Stimulated activated CD8-positive, alpha-beta memory T cell treated with anti-CD3 and anti-CD28 coated beads, Interleukin-15, amount 100 ng/mL, for 24 hours (primary cell): ENCODE data around the gene DPP7.

Source experiments
- DNase-seq: peaks from one replicate; pipeline ENCODE4 v3.0.0-alpha.2; 2020; ENCODE audit warnings: low read depth

Gene DPP7

DNA sequence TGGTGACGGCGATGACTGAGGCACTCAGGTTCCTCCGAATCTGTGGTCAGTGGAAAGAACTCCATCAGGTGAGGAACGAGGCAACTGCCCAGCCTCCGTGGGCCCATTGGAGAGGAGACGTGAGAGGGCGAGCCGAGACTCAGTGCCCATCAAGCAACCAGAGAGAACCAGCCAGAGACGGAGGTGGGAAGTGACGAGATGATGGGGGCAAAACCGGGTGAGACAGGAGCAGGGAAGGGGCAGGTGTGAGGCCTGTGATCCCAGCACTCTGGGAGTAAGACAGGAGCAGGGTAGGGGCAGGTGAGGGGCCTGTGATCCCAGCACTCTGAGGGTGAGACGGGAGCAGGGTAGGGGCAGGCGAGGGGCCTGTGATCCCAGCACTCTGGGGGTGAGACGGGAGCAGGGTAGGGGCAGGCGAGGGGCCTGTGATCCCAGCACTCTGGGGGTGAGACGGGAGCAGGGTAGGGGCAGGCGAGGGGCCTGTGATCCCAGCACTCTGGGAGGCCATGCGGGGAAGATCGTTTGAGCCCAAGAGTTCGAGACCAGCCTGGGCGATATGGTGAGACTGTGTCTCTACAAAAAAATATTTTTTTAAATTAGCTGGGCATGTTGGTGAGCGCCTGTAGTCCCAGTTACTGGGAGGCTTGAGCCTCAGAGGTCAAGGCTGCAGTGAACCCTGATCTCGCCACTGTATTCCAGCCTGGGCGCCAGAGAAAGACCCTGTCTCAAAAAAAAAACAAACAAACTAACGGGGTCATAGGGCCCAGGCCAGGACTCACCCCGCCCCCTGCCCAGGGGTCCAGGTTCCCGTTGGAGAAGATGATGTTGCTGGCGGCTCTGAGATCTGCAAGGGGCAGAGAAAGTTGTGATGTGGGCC, 3.4 kb downstream of the DPP7 start:
- no peak for DNase-seq

DNA sequence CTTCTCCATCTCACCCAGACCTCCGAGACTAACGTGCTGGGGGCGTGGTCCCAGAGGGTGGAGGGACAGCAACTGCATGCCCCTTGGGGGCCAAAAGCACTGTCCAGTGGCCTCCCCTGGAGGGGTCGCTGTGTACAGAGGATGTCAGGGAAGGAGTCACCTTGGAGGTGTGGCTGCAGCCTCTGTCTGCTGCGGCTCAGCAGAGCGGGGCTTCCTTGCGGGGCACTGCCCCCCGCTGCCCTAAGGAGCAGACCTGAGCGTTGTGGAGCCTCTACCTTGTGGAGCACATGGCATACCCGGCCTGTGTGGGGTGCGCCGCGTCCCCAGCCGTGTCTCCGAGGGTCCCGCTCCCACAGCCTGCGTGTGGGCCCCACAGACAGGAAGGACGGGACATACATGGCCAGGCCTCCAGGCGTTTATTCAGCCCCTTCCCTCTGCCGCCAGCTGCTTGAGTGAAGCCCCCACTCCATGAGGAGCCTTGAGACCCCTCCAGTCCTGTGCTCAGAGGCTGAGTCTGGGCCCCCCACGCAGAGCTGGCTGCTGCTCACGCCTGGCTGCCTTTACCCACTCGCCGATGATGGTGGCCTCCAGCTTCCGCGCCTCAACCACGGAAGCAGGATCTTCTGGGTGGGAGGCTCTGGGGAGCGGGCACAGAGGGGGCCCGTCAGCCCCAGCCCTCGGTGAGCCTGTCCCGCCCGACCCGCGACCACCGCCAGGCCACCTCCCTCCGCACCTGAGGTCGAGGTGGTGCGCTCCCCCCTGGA, 4.2 kb downstream of the DPP7 start:
- no peak for DNase-seq

DNA sequence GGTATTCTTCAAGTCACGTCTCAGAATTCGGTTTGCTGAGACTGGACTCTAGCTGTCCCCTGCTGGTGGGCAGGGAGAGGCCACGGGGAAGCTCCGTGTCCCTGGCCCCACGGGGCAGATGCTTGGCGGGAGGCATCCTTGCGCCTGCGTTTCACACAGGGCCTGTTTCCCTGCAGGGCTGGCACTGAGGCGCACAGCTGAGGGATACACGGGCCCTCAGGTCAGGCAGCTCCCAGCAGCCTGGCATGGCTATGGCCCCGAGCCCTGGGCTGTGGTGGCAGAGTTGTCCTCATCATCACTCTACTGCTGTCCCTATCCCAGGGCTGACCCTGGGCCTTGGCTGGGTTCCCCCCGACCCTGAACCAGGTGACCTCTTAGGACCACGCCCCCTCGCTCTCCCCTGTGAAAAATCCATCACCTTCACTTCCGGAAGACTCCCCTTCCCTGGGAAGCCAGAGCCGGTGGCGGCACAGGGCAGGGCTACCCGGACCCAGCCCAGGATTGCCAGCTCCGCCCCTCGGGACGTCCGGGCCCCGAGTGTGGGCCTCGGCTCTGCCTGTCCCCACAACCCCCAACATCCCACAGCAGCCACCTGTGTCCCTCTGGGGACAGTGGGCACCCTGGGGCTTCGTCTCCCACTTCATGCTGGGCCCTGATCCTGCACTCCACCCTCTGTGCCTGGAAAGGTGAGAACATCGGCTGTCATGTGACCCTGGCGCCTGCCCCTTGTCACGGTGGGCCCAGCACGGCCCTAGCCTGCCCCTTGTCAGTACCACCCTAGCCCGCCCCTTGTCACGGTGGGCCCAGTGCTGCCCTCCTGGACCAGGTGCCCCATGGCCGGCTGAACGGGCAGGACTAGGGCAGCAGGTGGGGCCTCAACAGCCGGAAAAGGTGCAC, 5.0 kb downstream of the DPP7 start:
- DNase-seq = no peak

DNA sequence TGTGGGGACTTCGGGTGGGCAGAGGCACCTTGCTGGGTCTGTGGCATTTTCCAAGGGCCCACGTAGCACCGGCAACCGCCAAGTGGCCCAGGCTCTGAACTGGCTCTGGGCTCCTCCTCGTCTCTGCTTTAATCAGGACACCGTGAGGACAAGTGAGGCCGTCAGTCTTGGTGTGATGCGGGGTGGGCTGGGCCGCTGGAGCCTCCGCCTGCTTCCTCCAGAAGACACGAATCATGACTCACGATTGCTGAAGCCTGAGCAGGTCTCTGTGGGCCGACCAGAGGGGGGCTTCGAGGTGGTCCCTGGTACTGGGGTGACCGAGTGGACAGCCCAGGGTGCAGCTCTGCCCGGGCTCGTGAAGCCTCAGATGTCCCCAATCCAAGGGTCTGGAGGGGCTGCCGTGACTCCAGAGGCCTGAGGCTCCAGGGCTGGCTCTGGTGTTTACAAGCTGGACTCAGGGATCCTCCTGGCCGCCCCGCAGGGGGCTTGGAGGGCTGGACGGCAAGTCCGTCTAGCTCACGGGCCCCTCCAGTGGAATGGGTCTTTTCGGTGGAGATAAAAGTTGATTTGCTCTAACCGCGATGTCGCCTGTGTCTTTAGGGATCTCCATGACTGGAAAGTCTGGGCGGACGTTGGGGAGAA, 5.8 kb downstream of the DPP7 start:
- DNase-seq = no peak

DNA sequence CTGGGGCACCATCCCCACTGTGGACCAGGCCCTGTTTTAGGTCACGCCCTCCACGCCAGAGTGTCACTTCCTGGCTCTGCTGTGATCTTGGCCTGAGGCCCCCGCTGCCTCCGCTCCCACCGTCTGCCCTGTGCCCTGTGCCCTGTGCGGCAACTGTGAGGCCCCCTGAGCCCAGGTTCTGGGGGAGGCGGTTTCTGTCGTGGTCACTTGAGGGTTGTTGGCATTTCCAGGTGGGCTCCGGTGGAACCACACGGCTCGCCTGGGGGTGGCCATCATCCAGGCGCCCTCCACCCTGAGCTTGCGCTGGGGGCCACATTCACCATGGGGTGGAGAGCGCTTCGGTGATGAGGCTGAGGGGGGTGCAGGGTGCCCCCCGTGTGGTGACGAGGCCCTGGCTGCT, 6.6 kb downstream of the DPP7 start:
- no peak for DNase-seq

DNA sequence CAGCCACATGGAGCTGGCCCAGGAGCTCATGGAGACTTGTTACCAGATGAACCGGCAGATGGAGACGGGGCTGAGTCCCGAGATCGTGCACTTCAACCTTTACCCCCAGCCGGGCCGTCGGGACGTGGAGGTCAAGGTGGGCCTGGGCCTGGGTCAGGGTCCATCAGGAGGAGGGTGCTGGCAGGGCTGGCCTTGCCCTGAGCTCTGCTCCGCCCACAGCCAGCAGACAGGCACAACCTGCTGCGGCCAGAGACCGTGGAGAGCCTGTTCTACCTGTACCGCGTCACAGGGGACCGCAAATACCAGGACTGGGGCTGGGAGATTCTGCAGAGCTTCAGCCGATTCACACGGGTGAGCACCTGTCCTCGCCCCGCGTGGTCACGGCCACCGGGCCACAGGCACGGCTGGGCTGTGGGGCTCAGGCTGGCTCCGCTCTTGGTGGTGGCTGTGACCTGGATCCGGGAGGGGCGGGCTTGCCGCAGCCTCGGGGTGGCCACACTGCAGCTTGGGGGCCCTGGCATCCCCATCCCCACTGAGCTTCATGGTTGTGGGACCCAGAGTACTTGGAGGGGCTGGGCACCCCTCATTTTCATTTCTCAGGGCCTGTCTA, 7.1 kb downstream of the DPP7 start:
- DNase-seq = no peak

DNA sequence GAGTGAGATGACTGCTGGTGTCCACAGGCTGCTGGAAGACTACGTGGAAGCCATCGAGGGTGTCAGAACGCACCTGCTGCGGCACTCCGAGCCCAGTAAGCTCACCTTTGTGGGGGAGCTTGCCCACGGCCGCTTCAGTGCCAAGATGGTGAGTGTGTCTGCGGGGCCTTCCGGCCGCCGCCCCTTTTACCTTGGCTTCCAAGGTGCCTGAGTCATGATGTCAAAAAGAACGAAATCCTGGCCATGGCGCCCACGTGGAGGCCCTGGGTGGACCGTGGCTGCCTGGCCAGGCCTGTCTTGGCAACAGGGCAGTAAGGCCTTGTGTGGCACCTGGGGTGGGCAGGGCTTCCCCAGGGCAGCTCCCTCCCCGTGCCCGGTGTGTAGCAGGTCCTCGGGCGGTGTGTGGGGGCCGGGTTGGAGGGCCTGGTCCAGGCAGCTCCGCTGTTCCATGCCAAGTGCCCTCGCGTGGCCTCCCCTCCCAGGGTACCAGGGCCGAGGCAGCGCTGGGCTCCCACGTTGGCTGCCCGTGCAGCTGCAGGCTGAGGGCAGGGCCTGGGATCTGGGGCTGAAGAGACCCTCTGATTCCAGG, 7.8 kb downstream of the DPP7 start:
- DNase-seq = no peak

DNA sequence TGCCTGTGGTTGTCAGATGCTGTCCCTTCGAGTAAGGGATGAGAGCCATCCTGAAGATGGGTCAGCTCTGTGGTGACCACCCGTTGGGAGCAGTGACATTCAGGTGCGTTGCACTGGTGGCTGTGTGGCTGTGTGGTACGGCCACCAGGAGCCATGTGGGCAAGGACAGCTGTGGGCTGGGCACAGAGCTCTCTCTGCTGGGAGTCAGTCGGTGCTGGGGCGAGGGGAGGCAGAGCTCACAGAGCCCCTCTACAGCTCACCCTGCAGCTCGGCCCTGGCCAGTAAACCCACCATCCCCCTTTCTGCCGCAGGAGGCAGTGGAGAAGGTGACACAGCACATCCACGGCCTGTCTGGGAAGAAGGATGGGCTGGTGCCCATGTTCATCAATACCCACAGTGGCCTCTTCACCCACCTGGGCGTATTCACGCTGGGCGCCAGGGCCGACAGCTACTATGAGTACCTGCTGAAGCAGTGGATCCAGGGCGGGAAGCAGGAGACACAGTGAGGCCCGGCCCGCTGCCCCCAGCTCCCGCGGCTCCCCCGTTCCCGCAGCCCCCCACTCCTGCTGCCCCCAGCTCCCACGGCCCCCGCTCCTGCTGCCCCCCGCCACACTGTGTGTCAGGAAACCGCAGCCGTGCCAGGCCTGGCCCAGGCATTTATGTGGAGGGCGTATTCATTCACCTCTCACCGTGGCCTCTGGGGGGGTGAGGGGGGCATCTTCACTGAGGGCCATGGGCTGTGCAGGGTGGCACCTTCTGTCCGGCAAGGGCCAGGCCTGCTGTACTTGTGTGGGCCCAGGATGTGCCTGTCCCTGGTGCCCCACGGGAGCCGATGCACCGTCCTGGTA, 8.5 kb downstream of the DPP7 start:
- no peak for DNase-seq

DNA sequence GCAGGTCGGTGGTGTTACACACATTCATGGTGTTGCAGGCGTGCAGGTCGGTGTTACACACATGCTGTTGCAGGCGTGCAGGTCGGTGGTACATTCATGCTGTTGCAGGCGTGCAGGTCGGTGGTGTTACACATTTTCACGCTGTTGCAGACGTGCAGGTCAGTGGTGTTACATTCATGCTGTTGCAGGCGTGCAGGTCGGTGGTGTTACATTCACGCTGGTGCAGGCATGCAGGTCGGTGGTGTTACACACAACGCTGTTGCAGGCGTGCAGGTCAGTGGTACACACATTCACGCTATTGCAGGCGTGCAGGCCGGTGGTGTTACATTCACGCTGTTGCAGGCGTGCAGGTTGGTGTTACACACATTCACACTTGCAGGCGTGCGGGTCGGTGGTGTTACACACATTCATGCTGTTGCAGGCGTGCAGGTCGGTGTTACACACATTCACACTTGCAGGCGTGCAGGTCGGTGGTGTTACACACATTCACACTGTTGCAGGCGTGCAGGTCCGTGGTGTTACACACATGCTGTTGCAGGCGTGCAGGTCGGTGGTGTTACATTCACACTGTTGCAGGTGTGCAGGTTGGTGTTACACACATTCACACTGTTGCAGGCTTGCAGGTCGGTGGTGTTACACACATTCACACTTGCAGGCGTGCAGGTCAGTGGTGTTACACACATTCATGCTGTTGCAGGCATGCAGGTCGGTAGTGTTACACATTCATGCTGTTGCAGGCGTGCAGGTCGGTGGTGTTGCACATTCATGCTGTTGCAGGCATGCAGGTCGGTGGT, 11.1 kb downstream of the DPP7 start:
- DNase-seq = no peak

DNA sequence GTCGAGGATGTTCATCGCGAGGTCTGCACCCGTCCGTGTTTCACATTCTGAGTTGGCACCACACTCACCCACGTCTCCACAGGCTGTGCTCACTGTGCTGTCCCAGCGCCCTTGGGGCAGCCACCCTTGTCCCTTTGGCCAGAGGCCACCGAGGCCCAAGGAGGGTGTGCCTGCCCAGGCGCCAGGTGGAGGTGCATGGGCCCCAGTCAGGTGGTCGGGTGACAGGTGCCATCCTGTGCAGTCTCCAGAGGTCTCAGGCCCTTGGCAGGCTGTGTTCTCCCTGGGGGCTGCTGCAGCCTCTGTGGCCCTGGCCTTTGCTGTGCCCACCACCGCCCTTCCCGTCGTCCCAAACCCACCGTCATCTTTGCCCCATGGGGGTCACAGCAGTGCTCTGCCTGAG, 15.3 kb downstream of the DPP7 start:
- no peak for DNase-seq

DNA sequence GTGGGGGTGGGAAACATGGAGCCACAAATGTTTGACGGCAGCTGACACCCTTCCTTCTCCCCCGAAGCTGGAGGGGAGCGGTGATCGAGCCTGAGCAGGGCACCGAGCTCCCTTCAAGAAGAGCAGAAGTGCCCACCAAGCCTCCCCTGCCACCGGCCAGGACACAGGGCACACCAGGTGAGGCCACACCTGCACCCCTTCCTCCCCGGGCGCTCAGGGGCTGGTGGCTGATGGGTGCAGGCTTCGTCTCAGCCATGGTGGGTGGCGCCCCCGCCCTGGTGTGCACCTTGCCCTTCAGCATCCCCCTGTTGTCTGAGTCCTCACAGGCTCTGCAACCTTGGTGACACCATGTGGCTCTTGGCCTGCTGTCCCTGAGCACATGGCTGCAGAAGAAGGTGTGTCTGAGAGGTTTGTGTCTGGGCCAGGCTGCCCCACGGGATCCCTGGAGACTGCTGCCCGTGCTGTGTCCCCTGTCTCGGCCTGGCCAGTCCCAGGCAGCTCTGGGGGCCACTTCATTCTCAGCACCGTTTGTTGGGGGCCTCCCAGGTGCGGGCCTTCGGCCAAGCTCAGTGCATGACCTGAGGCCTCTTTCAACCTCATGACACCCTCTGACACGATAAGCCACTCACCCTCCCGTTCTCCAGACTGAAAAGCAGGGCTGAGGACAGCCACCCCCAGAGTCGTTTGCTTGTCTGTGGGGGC, 16.6 kb downstream of the DPP7 start:
- DNase-seq = no peak

DNA sequence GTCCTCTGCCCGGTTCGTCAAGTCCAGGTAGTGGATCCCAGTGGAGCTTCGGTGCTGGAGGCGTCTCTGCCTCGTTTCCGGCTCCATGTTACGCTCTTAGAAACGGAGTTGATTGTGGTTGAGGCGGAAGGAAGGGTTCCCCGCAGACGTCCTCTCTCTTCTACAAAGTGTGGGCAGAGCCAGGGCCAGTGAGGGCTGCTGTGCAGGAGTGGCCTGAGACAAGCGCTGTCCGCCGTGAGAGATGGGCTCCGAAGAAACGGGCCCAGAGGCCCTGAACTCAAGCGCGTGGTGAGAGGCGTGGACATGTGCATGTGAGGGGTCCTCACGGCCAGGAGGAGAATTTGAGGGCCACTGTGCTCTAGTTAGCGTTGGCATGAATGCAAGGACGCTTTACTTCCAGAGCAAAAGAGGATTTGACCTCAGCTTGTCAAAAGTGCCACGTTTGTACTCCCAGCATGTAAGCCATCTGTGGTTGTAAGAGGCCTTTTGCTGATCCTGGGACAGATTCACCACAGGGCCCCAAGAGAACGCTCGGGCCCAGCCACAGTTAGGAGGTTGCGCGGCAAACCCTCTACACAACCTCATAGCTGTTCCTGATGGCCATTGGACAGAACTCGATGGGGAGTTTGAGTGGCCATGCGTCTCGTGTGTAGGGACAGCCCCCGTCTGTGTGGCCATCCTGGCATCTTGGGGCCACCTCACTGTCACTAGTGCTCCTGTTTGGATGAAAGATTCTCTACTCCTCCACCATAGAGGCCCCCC, 17.6 kb downstream of the DPP7 start:
- DNase-seq = no peak

DNA sequence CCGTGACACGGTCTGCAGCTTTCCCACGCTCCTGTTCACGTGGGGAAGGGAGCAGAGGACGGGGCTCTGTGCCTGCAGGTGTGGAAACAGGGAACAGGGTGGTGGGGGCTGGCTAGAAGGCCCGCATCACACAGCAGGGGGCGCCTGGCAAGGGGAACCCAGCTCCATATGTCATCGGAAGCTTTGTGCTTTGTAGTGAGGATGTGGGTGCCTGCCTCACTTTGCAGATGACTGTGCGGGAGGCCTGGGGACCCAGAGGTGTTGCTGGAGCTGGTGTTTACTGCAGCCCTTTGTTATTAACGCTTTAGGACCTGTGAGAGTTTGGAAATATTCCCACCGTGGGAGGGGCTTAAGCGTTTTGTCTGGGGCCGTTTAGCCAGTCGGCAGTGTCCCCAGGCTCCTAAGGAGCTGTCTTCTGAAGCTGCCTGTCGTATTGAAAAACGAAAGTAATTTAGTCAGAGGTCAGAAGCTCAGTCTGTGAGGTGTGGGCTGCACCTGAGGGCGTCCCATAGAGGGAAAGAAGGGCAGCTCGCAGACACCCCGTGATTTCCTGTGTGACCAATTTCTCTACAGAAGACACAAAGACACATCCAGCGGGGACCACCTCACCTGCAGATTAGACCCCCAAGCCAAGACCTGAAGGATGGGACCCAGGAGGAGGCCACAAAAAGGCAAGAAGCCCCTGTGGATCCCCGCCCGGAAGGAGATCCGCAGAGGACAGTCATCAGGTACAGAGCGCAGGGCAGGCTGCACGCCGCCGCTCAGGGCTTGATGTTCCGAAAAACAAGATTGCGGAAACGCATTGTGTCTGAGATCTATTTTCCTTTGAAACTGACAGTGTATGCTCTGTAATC, 18.6 kb downstream of the DPP7 start:
- peak; percentile 46 for DNase-seq

DNA sequence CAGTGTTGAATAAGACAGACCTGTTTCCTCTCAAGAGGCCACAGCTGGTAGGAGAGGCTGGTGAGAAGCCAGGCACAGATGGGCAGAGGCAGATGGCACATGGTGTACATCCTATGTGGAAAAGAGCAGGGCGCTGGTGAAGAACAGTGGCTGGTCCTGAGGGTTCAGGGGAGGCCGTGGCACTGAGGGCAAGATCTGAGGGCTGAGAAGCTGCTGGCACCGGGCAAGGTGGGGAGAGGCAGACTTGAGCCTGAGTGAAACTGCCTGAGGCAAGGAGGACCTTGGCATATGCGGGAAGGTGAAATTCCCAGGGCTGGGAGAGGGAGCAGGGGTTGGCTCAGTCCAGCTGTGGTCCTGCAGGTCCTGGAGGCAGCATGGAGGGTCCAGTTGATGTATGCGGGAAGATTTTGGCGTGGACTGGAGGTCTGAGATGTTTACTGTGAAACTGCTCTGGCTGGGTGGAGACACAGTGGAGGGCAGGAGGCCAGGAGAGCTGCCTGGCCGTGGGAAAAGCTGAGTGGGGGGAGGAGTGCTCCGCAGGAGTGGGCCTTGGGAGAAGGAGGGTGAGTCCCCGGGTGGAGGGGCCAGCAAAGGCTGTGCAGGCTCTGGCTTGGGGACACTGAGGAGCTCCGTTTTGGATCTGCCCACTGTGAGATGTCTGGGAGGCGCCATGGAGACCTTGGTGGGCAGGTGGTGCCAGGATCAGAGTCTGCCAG, 25.1 kb downstream of the DPP7 start:
- DNase-seq = no peak

DNA sequence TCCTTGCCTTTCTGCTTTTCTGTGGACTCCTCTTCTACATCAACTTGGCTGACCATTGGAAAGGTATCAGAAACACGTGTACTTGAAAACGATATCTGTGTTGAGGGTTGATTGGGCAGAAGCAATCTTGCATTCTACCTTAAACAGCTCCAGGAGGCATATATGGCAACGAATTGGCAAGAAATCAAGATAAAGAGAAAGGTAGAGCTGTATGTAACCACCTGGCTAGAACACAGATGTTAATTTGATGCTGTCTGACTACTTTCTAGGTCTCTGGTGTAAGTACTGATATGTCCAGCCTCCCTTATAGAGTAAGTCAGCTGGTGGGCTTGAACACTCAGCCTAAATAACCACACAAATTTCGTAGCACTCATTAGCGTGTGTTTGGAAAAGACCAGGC, 26.4 kb downstream of the DPP7 start:
- no peak for DNase-seq

DNA sequence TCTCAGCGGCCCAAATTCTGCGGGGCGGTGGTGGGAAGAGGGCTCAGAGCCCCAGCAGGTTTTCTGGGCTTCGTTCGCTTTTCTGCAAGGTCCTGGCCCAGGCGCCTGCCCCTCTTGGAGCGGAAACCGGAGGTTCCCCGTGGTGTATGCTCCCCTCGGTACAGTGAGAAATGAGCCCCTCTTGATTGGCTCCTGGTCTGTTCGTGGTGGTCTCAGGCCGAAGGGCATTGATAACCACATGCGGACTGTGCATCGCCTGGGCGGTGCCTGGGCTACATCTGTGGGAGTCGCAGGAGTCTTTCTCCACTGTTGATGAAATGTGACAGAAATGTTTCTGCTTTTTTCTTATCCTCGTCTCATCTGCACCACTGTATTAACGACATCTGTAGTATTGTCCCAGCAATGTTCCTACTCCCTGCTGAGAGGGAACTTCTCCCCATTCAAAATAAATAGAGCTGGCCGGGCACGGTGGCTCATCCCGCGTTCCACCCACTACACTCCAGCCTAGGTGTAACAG, 27.1 kb downstream of the DPP7 start:
- DNase-seq = no peak
